GM10266 (cell line): ENCODE data around the gene CLIP4.

Experiments used
- DNase-seq: peaks from one replicate; pipeline ENCODE4 v3.0.0; 2012; ENCODE audit errors: extremely low spot score
- CTCF ChIP-seq: IDR thresholded peaks from 2 replicates; pipeline ENCODE4 v1.5.1; 2012; ENCODE audit warnings: mild to moderate bottlenecking, low read depth; ENCODE audit not compliant: control insufficient read depth, insufficient read depth; ENCODE audit errors: missing control alignments

The CLIP4 gene

GRCh38 chr2:29157131-29157530 lies 41.9 kb downstream of the CLIP4 start:
- DNase-seq = no peak
- no peak for TF ChIP-seq CTCF

GRCh38 chr2:29159125-29159524 lies 43.9 kb downstream of the CLIP4 start:
- no peak for DNase-seq
- no peak for TF ChIP-seq CTCF

GRCh38 chr2:29160184-29160583 lies 45.0 kb downstream of the CLIP4 start:
- DNase-seq = no peak
- TF ChIP-seq CTCF = no peak

GRCh38 chr2:29162204-29162928 lies 47.2 kb downstream of the CLIP4 start:
- no peak for DNase-seq
- TF ChIP-seq CTCF = no peak

GRCh38 chr2:29164091-29164846 lies 49.1 kb downstream of the CLIP4 start:
- no peak for DNase-seq

GRCh38 chr2:29165362-29166241 lies 50.4 kb downstream of the CLIP4 start:
- DNase-seq = no peak
- TF ChIP-seq CTCF = no peak

More at GRCh38 chr2:29164091-29164846, 49.1 kb downstream of the CLIP4 start:
- no peak for TF ChIP-seq CTCF
